PFSK-1 (cell line): ENCODE measurements around the gene CCNJL.

ENCODE experiments used
- POLR2AphosphoS5 ChIP-seq: IDR thresholded peaks from 2 replicates; pipeline ENCODE4 v1.6.1; 2012; ENCODE audit warnings: low read depth, mild to moderate bottlenecking, control low read depth, low read length, moderate library complexity
- TAF1 ChIP-seq: IDR thresholded peaks from 2 replicates; pipeline ENCODE4 v1.6.1; 2012; ENCODE audit warnings: low read length, control low read depth, borderline replicate concordance; ENCODE audit not compliant: insufficient read depth

DNA sequence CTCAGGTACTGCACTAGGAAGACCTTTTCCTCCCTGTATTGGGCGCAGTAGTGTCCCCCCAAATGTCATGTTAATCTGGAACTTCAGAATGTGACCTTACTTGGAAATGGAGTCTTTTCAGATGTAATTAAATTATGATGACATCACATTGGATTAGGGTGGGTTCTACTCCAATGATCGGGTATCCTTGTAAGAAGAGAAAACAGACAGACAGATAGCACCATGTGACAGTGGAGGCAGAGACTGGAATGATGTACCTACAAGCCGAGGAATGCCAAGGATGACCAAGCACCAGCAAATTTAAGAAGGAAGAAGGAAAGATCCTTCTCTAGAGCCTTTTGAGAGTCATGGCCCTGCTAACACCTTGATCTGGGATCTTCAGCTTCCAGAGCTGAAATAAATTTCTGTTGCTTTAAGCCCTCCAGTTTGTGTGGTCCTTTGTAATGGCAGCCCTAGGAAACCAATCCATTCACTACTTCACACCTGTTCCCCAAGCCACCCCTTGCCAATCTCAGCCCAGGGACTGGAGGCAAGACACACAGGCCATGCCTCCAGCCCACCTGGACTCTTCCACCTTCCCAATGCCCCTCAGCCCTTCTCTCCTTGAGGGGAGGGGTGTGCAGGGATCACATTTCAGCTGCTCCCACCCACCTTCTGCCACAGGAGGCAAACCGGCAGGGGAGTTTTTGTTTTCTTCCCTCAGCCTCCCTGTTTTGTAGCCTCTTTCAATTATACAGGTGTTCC lies 1.6 kb downstream of the CCNJL start:
- no peak for TF ChIP-seq TAF1
- TF ChIP-seq POLR2AphosphoS5 = no peak
